H1 (cell line): ENCODE data around the gene NCKIPSD. TPM values are rescaled to one million over a fixed set of nuclear protein-coding genes. Genes with fewer than 3 reads are reported as not detected.
"Not testable (repeated sequence)": the region's sequence is repeated elsewhere in the genome, so short reads cannot be mapped to it uniquely, and the experiment has no call there.

ENCODE experiments used
- CTCF ChIA-PET: fragments of 300-600 bp; sonication (Branson Sonifier 250); formaldehyde crosslinking; loops from one replicate; lab custom pipeline; 2021; ENCODE audit not compliant: partially characterized antibody; lab: Charles Lee
- POLR2A ChIA-PET: fragments of 300-600 bp; sonication (Branson Sonifier 250); formaldehyde crosslinking; loops from one replicate; lab custom pipeline; 2021; ENCODE audit warnings: inconsistent platforms; ENCODE audit not compliant: partially characterized antibody; lab: Charles Lee
- DNase-seq, 2 experiments: peaks; one replicate each; pipeline versions ENCODE4 v3.0.0 to v3.0.0-alpha.2; 2010 to 2022; ENCODE audit warnings: low spot score in 2 of 2, low read depth in 1 of 2, mixed read lengths in 1 of 2
- FAIRE-seq: peaks from 2 replicates; lab custom pipeline; 2011; peaks lifted over from hg19 to GRCh38; lab: Jason Lieb, UNC
- H2AFZ ChIP-seq: 2 replicates; pipeline ENCODE4 v1.8.1; 2012; ENCODE audit warnings: low read length, inconsistent platforms
- H2AK5ac ChIP-seq: 2 replicates; pipeline ENCODE4 v1.6.1; 2013; ENCODE audit warnings: low read depth, low read length
- H2BK120ac ChIP-seq: replicated peaks from 2 replicates; pipeline ENCODE3; 2013; ENCODE audit warnings: low read depth, low read length, inconsistent platforms
- H2BK12ac ChIP-seq: 2 replicates; pipeline ENCODE4 v1.6.1; 2013; ENCODE audit warnings: low read depth, low read length
- H2BK15ac ChIP-seq: 2 replicates; pipeline ENCODE4 v1.6.1; 2013; ENCODE audit warnings: low read length
- H2BK20ac ChIP-seq: 2 replicates; pipeline ENCODE4 v1.6.1; 2013; ENCODE audit warnings: low read length
- H2BK5ac ChIP-seq: 2 replicates; pipeline ENCODE4 v1.6.1; 2013; ENCODE audit warnings: low read depth, low read length
- H3K14ac ChIP-seq: 2 replicates; pipeline ENCODE4 v1.6.1; 2013; ENCODE audit warnings: inconsistent platforms; ENCODE audit not compliant: insufficient read length
- H3K18ac ChIP-seq: 2 replicates; pipeline ENCODE4 v1.6.1; 2013; ENCODE audit warnings: low read length; ENCODE audit errors: extremely low read depth
- H3K23ac ChIP-seq: 2 replicates; pipeline ENCODE4 v1.6.1; 2013; ENCODE audit warnings: inconsistent platforms; ENCODE audit not compliant: insufficient read length
- H3K23me2 ChIP-seq: 2 replicates; pipeline ENCODE4 v1.6.1; 2013; ENCODE audit warnings: low read depth, low read length
- H3K27ac ChIP-seq: 2 replicates; pipeline ENCODE4 v1.6.1; 2011; ENCODE audit warnings: low read depth, low read length, inconsistent platforms
- H3K27me3 ChIP-seq, 4 experiments: replicated peaks in 1 of 4; 1 replicate in 1 of 4; 2 replicates in 3 of 4; pipeline versions ENCODE4 v1.6.1 to v1.8.1; 2011 to 2013; ENCODE audit warnings: low read length in 3 of 4, mild to moderate bottlenecking in 3 of 4, inconsistent platforms in 2 of 4, mixed read lengths in 2 of 4, moderate library complexity in 1 of 4; ENCODE audit not compliant: control insufficient read depth in 3 of 4, insufficient read depth in 3 of 4; ENCODE audit errors: extremely low read depth in 1 of 4
- H3K36me3 ChIP-seq, 4 experiments: 2 replicates each; pipeline versions ENCODE4 v1.6.1 to v1.8.1; 2011 to 2013; ENCODE audit warnings: mild to moderate bottlenecking in 4 of 4, low read length in 3 of 4, moderate library complexity in 2 of 4, control low read depth in 1 of 4, inconsistent platforms in 1 of 4; ENCODE audit not compliant: insufficient read depth in 4 of 4, control insufficient read depth in 2 of 4
- H3K4ac ChIP-seq: replicated peaks from 2 replicates; pipeline ENCODE3; 2013; ENCODE audit warnings: low read length, low read depth, mixed read lengths, inconsistent platforms; ENCODE audit not compliant: insufficient read length
- H3K4me1 ChIP-seq, 4 experiments: replicated peaks in 1 of 4; 1 replicate in 1 of 4; 2 replicates in 3 of 4; pipeline versions ENCODE4 v1.6.1 to v1.8.1; 2011 to 2013; ENCODE audit warnings: low read length in 3 of 4, inconsistent platforms in 2 of 4, mixed read lengths in 1 of 4; ENCODE audit not compliant: insufficient read depth in 4 of 4, control insufficient read depth in 3 of 4
- H3K4me2 ChIP-seq, 2 experiments: 2 replicates each; pipeline versions ENCODE4 v1.6.1 to v1.8.1; 2011 to 2013; ENCODE audit warnings: low read depth in 2 of 2, low read length in 2 of 2, control low read depth in 1 of 2, inconsistent platforms in 1 of 2, mild to moderate bottlenecking in 1 of 2; ENCODE audit not compliant: insufficient read depth in 1 of 2
- H3K4me3 ChIP-seq, 4 experiments: fragments of 200-600, 300-600 bp in 1 of 4; sonication (generic), shearing (Covaris generic), sonication (Bioruptor Twin) in 1 of 4; 2 replicates each; pipeline versions ENCODE4 v1.5.1 to v1.8.1; 2011 to 2016; ENCODE audit warnings: low read length in 4 of 4, low read depth in 3 of 4, control low read depth in 2 of 4, inconsistent platforms in 2 of 4, mild to moderate bottlenecking in 2 of 4, mixed read lengths in 1 of 4, moderate library complexity in 1 of 4; ENCODE audit not compliant: insufficient read depth in 2 of 4; ENCODE audit errors: extremely low read depth in 1 of 4
- H3K56ac ChIP-seq: replicated peaks from 2 replicates; pipeline ENCODE3; 2013; ENCODE audit warnings: low read depth, mild to moderate bottlenecking, mixed read lengths, low read length, inconsistent platforms; ENCODE audit not compliant: insufficient read length
- H3K79me1 ChIP-seq: 2 replicates; pipeline ENCODE4 v1.6.1; 2013; ENCODE audit warnings: low read depth, low read length, control low read depth
- H3K79me2 ChIP-seq, 2 experiments: 2 replicates each; pipeline versions ENCODE4 v1.6.1 to v1.8.1; 2012 to 2013; ENCODE audit warnings: low read length in 2 of 2, mild to moderate bottlenecking in 2 of 2, inconsistent platforms in 1 of 2; ENCODE audit not compliant: insufficient read depth in 2 of 2, control insufficient read depth in 1 of 2
- H3K9ac ChIP-seq, 4 experiments: replicated peaks in 1 of 4; 1 replicate in 1 of 4; 2 replicates in 3 of 4; pipeline versions ENCODE4 v1.6.1 to v1.8.1; 2011 to 2013; ENCODE audit warnings: low read depth in 3 of 4, low read length in 3 of 4, control low read depth in 2 of 4, mild to moderate bottlenecking in 2 of 4, moderate library complexity in 2 of 4, inconsistent platforms in 1 of 4; ENCODE audit errors: extremely low read depth in 1 of 4
- H3K9me3 ChIP-seq, 2 experiments: 2 replicates each; pipeline versions ENCODE4 v1.6.1 to v1.8.1; 2012 to 2013; ENCODE audit warnings: mild to moderate bottlenecking in 2 of 2, moderate library complexity in 2 of 2, control low read depth in 1 of 2, inconsistent platforms in 1 of 2, low read depth in 1 of 2, low read length in 1 of 2, mixed read lengths in 1 of 2; ENCODE audit not compliant: insufficient read depth in 2 of 2
- H4K20me1 ChIP-seq, 2 experiments: replicated peaks in 1 of 2; 2 replicates each; pipeline versions ENCODE3 to v1.8.1; 2011 to 2013; ENCODE audit warnings: inconsistent platforms in 2 of 2, low read length in 2 of 2, mild to moderate bottlenecking in 1 of 2; ENCODE audit not compliant: insufficient read depth in 2 of 2, control insufficient read depth in 1 of 2
- H4K5ac ChIP-seq: 2 replicates; pipeline ENCODE4 v1.6.1; 2013; ENCODE audit warnings: low read length, low read depth, mixed read lengths, inconsistent platforms; ENCODE audit not compliant: insufficient read length
- H4K8ac ChIP-seq: 2 replicates; pipeline ENCODE4 v1.8.0; 2013; ENCODE audit warnings: mild to moderate bottlenecking, moderate library complexity, low read length, inconsistent platforms; ENCODE audit not compliant: insufficient read depth; ENCODE audit errors: extremely low read depth
- H4K91ac ChIP-seq: replicated peaks from 2 replicates; pipeline ENCODE3; 2013; ENCODE audit warnings: low read length, mixed read lengths, inconsistent platforms; ENCODE audit not compliant: insufficient read length
- WGBS, 2 experiments: shearing (Covaris generic) in 1 of 2; methylation state at CpG; one replicate each; pipeline versions ENCODE4 v1.1.6 to v1.1.7; 2013 to 2015; ENCODE audit warnings: low lambda C conversion rate in 2 of 2, mixed read lengths in 2 of 2, inconsistent platforms in 1 of 2, low coverage in 1 of 2, missing lambda C conversion rate in 1 of 2; ENCODE audit not compliant: insufficient replicate concordance in 2 of 2, insufficient coverage in 1 of 2, insufficient read length in 1 of 2; ENCODE audit errors: extremely low coverage in 1 of 2, missing lambda C conversion rate in 1 of 2; 5-methylcytosine and 5-hydroxymethylcytosine counted together
- polyA plus RNA-seq, 7 experiments: library from polyadenylated mRNA; depleted of rRNA in 3 of 7; stranded (reverse) in 5 of 7; unstranded in 2 of 7; fragments of >200 nt in 5 of 7; fragments of 200-250 nt in 2 of 7; gene quantifications; 1 replicate in 5 of 7; 2 replicates in 1 of 7; 4 replicates in 1 of 7; pipeline versions ENCODE4 v1.2.1 to v1.2.3, GENCODE V29; 2011 to 2013; ENCODE audit warnings: missing spikeins in 2 of 7, mixed read lengths in 2 of 7
- total RNA-seq: library from RNA; stranded (reverse); fragmentation: NEBNext Ultra II Directional; extraction: Animal tissue kit (Norgen Biotek cat#: 25700); gene quantifications from 2 replicates; pipeline ENCODE4 v1.2.1, GENCODE V29; 2021

NCKIPSD gene
- total and polyA plus RNA-seq, 2 of the 8 experiments (the other 6 are each of a cell fraction or from before 2014, with no cell fraction given): 34.7 to 91.8 TPM

DNA sequence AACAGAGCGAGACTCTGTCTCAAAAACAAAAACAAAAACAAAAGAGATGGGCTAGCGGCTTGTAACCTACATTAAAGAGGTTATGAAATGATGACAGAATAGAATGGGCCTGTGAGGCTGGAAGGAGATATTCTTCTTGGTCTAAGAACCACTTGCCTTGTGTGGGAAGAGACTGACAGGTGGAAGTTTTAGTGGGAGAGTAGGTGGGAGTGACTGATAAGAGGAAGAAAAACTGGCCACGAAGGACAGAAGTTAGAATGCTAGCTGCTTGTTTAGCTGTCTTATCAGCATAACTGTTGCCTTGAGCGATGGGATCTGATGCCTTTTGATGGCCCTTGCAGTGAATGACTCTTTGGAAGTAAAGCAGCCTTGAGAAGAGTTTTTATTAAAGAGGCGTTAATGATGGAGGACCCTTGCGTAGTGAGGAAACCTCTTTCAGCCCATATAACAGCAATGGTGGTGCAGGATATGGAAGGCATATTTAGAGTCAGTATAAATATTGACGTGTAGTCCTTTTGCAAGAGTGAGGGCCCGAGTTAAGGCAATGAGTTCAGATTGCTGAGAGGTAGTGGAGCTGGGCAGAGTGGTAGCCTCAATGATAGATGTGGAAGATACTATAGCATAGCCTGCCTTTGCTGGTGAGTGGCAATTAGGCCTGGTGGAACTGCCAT is 39.6 kb upstream of the NCKIPSD start:
- H4K8ac ChIP-seq, H3K36me3 ChIP-seq, H2AFZ ChIP-seq, H2AK5ac ChIP-seq, FAIRE-seq, H3K4ac ChIP-seq, H3K27ac ChIP-seq, H2BK5ac ChIP-seq, H4K91ac ChIP-seq, H3K9ac ChIP-seq, H3K4me2 ChIP-seq, H2BK15ac ChIP-seq, H3K14ac ChIP-seq, H2BK20ac ChIP-seq, H3K79me1 ChIP-seq, DNase-seq, H3K56ac ChIP-seq, H3K4me1 ChIP-seq, H2BK120ac ChIP-seq, H4K20me1 ChIP-seq, H3K23me2 ChIP-seq, H3K9me3 ChIP-seq, H3K18ac ChIP-seq, H2BK12ac ChIP-seq, H3K79me2 ChIP-seq, H3K23ac ChIP-seq, H3K27me3 ChIP-seq, H3K4me3 ChIP-seq, H4K5ac ChIP-seq: not testable (repeated sequence)
- WGBS, 2 experiments: 91% methylated on average over 8 of the region's 8 CpGs; no CpG with 5 or more reads in 1 of the 2 experiments
- ChIA-PET CTCF (interaction anchor here (5.8 kb wide), 1 partner anchor 13 kb away, joined by 40 read pairs; no protein-coding TSS in a partner anchor), POLR2A (interaction anchor here (5.7 kb wide), 1 partner anchor 9 kb away, joined by 28 read pairs; the partner anchor contains the start of gene IP6K2)
